HG03159 (cell line): ENCODE measurements around the gene MEIS2.

Experiments used
- ATAC-seq: cut with Tn5 transposase; IDR thresholded peaks from one replicate; pipeline ENCODE4 v1.9.1; 2021; ENCODE audit warnings: mild to moderate bottlenecking, moderate library complexity; ENCODE audit not compliant: unreplicated experiment

MEIS2 gene

DNA sequence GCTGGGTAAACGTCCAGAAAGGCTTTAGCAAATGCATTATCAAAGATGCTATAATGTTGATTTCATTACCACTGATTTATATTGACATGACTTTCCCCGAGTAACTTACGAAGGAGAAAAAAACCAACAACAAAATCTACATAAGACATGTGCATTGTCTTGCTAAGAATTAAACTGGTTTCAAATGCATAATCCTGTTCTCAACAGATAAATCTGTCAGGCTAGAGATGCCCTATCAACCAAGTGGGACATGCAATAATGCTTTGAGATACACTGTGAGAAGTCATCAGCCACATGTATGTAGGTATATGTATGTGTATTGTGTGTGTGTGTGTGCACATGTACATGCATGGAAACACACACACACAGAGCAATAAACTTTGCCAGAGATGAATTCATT lies 195.6 kb downstream of the MEIS2 start:
- ATAC-seq, result no peak

DNA sequence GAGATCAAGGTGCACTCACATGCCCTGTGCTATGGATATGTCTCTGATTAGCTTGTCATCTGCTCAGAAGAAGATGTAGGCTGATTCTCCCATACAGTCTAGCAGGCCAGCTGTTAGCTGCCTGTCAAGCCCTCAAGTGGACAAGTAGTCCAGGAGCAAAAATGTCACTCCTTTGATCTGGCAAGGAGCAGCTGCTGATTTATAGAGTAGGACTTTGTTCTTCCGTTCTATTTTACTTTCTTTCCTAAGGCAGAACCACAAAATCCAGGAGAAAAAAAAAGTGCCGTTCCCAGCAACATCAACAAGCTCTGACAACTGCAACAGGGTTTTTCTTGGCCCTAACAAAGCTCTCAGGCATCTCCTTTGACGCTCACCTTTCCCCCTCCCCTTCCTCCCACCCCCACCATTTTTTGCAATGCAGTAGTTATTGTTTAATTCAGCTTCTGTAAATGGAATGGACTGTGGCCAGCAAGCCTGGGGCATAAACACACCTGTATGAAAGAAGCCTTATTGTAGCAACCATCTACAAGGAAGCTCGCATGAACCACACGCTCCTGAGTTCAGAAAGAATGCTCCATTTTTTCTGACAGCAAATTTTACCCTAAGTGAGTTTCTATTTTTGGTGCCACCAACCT lies 196.3 kb downstream of the MEIS2 start:
- no peak for ATAC-seq

DNA sequence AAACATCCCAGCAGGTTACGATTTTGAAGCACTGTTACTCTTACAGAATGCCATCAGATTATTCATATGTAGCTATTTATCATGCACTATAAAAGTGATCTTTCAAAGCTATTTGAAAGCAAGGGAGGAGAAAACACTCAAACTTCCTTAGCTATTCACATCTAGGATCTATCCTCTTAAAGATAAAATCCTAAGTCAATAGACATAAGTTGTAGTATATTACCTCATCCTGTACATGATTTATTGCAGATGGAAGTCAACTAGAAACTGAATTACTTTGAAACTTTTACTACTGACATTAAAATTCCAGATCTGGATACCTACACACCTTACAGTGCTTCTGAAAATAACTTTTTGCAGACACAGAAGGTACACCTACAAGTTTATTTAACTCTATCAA lies 197.2 kb downstream of the MEIS2 start:
- ATAC-seq, result no peak

DNA sequence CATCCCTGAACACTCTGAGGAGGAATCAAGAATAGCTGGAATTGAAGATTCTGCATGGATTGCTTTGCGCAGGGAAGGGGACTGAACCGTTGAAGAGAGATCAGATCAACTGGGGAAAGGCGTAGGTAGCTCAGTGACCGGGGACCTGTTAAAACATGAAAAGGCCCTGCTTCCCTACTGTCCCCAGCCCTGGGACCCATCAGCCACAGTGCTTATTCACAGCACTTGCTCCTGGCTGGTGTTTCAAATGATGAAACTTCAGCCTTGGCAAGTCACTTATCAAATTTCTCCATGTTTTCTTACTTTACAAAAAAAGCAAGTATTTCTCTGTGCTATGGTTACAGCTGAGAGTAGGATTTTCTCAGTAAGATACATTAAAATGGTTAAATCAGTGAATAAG lies 199.3 kb downstream of the MEIS2 start:
- ATAC-seq, result no peak

DNA sequence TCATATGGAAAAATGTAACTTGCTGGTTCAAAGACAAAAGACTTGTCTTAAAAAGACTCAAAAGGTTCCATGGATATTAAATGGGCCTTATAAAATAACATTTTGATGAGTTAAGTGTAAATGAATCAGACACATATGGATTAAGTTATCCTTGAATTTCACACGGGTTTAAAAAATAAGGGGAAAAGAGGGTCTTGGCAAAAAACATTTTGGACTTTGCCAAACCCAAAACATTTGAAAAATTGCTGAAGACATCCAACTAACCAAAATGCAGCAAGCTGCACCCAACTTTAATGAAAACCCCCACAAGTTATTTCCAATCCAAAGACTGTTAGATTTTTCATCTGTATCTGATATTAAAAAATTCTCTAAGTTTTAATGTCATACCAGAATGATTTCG lies 200.7 kb downstream of the MEIS2 start:
- no peak for ATAC-seq

DNA sequence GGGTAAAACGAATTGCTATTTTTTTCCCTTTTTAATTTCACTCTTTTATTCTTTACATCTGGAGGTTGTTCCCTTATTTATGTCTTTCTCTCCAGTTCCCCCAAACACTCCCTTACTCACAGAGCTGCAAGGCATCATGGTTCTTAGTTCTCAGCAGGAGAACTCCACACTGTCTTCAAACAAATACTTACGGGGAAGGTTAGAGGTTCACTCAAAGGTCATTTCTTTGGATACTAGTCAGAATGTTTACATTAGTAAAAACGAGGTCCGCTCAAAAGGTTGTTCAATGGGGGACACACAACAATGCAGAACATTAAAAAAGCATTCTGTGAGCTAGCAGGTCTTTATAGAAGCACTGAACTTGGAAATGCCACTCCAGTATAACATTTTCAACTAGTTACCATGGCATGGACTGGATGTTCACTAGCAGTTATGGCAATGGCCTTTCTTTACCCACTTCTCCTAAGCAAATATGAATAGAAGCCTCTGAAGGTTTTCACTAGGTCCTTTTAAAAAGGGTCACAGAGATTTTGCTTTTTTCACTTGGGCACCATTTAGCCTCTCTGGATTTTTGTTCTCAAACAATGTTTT lies 201.7 kb downstream of the MEIS2 start:
- ATAC-seq, result no peak

DNA sequence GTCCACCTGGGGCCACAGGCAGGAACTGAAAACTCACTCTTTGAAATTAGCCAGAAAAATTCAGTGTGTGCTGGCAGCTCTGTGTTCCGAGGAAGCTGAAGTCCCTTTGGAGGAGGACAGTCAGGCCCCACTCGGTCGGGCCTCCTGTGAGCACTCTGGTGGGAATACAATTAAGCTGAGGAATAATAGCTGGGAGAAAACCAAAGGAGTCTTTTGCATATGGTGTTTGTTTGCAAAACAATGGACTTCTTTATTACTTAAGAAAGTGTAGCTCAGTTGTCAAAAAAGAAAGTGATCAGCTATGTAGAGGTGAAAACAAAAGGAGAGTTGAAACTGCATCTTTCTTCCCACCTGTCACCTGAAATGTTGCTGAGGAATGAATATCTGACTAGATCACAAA lies 202.5 kb downstream of the MEIS2 start:
- ATAC-seq, result no peak

DNA sequence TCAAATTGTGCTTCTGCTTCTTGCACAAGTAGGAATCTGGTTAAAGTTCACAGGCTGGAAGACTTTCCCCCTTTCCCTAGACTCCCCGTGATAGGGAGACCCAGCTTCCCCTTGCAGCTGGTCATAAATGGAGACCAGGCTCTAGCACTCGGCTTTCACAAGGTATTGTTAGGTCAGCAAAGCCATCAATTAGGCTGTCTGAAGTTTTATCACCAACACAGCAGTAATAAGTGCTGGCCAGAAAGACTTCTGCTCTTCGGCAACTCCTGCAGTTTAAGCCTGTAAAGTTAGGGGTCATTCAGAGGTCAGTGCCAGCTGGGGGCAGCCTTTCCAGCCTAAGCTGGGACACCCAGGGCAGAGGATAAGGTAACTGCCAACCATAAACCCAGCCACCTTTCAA lies 203.4 kb downstream of the MEIS2 start:
- ATAC-seq, result no peak

DNA sequence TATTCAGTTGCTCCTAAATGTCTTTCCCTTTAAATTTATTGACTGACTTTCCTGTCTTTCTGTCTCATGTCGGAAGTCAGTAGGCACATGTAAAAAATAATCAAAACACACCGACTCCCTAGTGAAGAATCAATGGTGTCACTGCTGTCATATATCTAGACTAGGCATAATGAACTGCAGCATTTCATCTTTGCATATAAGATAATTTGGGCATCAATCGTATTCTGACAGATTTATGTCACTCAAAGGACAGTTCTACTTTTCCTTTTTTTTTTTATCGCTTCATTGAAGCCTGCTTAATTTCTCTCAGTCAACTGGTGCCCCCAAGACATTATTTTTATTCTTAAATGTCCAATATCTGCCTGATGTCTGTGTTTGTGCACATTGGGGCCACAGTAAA lies 206.3 kb downstream of the MEIS2 start:
- no peak for ATAC-seq

DNA sequence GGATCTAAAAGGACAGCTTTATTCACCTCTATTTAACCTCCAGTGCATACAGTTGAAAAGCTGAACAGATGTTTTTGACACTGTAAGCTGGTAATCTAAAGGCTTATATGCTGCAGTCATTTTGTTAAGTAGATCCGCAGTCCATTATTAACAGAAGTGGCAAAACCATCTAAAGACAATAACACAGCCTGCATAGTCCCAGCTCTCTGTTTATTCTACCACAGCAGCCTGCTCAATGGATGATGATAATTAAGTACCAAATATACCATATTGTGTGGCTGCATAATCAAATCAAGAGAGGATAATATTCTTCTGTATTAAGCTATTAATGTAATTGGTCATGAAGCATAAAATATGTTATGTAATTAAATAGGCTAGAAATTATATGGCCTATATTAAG lies 207.1 kb downstream of the MEIS2 start:
- ATAC-seq, result no peak

DNA sequence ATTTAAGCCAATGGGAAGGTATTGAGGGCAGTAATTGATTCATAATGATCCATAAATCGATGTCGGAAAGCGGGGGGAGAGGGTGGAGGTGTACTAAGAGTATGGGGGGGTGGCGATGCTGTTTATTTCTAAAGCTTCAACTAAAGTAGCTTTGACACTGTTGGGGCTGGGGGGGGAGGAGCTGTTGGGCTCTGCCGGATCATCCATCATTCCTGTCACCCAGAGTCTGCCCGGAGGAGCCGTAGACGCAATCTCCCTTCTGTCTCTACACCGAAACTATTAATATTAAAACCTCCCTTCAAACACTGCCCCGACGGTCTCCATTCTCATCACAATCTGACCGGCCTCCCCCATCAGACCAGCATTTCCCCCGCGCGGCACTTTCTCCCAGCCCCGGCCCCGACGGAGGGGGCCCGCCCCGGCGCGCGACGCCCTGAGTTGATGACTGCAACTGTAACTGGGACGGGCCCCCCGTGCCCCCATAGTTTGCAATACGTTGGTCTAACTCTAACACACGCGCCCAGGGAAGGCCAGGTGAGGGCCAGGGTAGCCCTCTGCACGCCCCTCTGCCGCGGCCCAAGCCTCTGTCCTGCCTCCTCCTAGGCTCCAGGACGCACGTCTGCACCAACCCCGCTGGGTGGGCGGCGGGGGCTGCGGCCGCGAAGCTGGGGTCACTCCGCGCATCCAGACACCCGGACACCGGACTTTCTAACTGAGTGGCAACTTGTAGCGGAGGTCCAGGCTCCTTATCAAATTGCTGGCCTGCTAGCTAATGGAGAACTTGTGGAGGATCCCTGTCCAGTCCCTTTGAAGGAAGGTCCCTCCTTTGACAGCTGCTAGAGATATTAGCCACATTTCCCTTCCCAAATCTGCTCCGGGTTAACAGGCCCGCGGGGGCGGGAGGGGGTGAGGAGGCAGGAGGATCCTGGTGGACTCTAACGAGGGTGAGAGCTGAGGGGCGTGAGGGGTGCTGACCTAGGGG lies 212.0 kb downstream of the MEIS2 start:
- ATAC-seq, result no peak

DNA sequence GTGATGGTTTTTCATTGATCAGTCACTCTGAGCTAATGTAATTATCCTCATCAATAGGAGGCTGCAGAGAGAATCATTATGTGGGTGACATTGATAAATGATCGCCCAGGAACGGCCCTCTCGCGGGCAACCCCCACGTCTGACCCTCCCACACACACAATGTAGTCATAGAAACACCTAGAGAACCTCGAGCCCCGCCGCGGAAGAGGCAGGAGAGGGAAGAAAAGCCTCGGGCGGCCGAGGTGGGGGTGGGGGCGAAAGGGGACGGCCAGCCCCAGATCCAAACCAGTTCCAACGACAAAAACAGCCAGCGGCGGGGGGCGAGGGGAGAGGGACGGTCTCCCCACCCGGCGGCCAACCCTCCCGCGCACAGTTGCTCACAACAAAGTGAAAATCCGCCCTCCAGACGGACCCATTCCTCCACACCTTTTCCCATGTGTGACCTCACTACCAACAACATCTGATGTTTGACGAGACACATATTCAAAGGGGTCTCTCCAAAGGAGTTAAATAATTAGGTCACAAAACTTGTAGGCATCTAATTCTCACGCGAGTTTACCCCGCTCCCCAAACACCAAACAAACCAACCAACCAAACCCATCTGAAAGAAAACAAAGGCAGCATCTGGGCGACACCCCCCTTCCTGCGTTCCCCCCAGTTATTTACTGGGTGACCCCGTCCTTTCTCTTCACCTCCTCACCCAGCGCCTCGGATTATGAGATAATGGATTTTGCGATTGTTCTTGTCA lies 213.0 kb downstream of the MEIS2 start:
- no peak for ATAC-seq

DNA sequence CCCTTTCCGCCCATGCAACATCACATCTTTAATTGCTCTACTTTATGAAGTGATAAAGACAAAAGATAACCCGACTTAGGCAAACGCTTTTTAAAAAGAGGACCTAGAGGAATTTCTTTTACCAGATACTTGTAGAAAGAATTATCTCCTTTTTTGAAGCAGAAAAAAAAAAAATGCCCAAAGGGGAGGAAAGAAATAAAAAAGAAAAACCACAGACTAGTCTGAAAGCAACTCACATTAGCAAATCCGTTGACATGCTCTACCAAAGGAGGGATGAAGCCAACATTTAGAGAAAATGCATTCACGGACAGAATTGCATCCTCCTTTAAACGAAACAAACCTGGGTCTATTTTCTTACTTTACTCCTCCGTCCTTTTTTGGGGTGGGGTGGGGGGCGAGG lies 213.6 kb downstream of the MEIS2 start:
- ATAC-seq, result no peak

DNA sequence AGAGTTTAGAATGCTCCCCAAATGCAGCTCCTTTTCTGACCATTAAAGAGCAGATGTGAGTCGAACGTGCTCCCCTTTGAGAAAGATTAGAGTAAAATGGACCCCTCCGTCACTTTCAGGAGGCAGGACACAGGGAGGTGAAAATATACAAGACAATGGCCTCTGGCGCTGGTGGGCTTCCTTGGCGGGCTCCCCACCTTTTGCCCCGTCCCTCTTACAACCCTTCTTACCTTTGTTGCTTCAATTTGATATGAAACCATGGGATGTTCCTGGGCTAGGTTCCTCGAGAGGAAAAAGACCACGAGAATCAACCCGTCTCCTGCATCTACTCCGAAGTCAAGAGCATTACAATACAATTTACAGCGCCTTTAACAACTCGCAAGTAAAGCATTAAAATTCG lies 214.2 kb downstream of the MEIS2 start:
- no peak for ATAC-seq

DNA sequence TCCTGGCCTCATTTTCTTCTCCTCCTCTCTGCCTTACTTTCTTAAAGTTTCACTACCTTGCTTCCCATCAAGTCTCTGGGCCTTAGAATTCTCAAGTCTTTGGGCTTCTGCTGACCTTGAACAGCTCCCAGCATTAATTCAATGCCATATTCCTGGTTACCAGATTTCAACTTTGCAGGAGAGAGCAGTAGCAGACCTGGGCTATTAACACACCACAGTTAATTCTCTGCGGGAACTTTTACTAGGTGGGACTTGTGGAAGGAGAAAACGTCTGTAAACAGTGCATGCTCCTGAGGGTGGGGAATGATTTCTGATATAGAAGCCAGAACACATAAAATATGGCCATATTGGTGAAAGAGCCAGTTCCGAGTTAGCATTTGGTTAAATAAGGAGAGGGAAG lies 214.6 kb downstream of the MEIS2 start:
- no peak for ATAC-seq

DNA sequence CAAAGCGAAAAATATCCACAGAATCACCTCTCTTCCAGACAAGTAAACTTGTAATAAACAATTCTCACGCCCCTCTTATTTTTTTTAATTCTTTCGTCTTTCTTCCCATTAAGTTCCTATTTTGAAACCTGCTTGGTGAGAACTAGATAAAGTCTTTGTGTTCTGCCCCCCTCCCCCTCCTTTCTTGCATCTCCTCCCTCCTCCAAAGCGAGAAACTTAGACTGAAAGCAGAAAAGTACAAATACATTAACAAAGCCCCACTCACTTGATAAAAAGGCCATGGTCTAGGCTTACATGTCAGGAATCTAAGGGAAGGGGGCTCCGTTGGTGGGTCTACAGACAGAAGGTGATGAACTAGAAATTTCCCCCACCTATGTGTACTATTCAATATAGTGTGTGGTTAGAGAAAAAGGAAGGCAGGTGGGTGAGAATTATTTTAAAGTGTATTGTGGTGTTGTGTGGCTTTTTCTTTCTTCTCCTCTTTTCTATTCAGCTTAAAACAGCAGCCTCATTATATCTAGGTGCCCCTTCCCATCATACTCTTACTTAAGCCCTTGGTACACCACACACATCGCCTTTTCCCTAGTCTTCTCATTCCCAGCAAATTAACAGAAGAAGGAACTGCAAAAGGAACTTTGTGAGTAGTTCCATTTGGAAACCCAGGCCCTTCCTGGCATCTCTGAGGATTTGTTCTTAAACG lies 215.3 kb downstream of the MEIS2 start:
- ATAC-seq, result no peak

DNA sequence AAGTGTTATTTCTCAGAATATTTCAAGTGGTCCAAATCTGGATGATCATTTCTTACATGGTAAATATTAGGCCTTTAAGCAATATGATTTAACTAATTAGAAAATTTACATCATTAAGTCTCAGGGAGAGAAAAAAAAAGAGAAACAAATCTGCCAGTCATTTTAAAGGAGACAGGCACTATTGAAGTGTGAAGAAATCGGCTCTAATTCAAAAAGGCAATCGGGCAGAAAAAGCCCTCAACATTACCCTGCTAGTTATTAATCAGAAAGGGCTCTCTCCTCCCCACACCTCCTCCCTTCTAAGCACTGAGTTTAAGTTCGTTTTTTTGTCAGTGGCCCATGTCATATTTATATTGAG lies 215.9 kb downstream of the MEIS2 start:
- ATAC-seq, result no peak

DNA sequence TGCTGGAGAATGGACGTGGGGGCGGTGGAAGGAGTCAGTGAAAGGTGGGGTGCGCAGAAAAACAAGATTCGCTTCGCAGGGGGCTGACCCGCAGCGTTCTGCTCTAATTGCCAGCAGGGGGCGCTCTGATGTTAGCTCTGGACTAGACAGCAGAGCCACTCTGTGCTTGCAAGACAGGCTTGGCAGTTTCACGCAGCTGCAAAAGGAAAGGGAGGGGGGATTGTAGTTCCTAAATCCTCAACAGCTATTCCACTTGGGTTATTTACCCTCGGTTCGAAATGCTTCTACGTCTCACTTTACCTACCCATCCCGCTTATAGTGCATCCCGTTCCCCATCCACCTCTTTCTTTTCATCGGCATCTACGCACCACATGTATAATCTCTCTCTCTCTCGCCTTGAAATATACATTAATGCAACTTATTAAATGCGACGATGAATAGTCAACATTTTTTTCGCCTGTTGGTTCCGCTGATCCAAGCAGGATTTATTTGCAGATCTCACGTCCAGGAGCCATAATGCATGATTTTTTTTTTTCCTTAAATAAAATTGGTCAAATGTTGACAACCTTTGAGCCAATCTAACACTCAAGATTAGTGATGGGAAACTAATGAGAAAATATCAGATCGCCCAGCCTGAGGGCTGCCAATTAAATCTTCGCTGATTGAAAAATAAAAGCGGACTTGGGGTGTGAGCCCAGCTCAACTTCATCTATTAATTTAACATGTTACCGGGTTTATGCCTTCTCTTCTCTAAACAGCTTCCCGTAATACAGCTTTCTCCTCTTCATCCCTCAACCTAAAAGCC lies 216.4 kb downstream of the MEIS2 start:
- ATAC-seq, result peak; percentile 85

DNA sequence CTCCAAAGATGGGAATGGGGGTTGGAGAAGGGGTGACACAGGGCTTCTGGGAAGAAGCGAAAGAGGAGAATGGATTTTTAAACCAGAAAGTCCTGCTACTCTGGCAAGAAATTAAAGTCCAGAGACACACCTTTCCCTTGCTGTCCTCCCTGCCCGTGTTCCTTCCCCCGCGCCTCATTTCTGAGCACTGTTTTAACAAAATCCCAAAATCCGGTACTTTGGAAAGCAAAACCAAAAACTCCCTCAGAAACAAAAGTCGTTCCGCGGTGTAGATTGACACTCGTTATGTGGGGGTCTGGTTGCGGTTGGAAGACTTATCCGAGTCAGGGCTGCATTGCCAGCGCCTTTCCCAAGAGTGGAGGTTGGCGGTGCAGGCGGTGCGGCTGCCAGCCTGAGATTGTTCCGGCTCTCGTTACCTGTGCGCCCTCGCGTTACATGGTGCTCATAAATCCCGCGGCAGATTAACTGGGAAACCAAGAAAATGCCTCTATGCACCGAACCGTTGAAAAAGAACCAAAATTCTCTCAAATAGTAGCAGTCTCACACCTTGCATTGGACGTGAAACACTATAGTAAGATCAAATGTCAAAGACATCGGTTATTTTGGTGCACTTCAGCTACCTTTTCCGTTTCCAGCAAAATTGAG lies 217.7 kb downstream of the MEIS2 start:
- no peak for ATAC-seq
